Left lung (tissue), 10 donors: ENCODE data around the gene CHRD. TPM values are rescaled to one million over a fixed set of nuclear protein-coding genes. Genes with fewer than 3 reads are reported as not detected.

Experiments used
- ATAC-seq: fragments of 200-7000 bp; cut with Tn5 transposase; one replicate; pipeline ENCODE4 v1.9.1; 2020; ENCODE audit warnings: moderate library complexity
- DNase-seq, 4 donors: peaks; one replicate each; pipeline ENCODE4 v3.0.0-alpha.2; 2013 to 2020
- H3K27ac ChIP-seq, 2 donors: fragments of 200-600 bp; sonication (generic) in 1 of 2; one replicate each; pipeline versions ENCODE4 v1.5.0 to v1.8.0; 2020 to 2021
- H3K27me3 ChIP-seq, 2 donors: fragments of 200-600 bp; sonication (generic) in 1 of 2; one replicate each; pipeline versions ENCODE4 v1.5.0 to v1.8.0; 2020 to 2021
- H3K36me3 ChIP-seq, 2 donors: fragments of 200-600 bp; sonication (generic) in 1 of 2; one replicate each; pipeline versions ENCODE4 v1.5.0 to v1.8.0; 2020 to 2021
- H3K4me1 ChIP-seq, 2 donors: fragments of 200-600 bp; one replicate each; pipeline ENCODE4 v1.8.0; 2021
- H3K4me3 ChIP-seq, 2 donors: fragments of 200-600 bp; sonication (generic) in 1 of 2; one replicate each; pipeline versions ENCODE4 v1.5.0 to v1.8.0; 2020 to 2021; ENCODE audit warnings: mild to moderate bottlenecking in 1 of 2
- H3K9me3 ChIP-seq, 2 donors: fragments of 200-600 bp; sonication (generic) in 1 of 2; one replicate each; pipeline versions ENCODE4 v1.5.0 to v1.8.0; 2020 to 2021
- intact Hi-C, 2 donors: fragments of 100-400 bp; cut with DNase I; formaldehyde crosslinking; loops; one replicate each; pipeline versions ENCODE4 v1.11.2 to v1.14.2; 2022
- polyA plus RNA-seq, 6 donors: library from polyadenylated mRNA; unstranded; fragments of 120-200 nt; gene quantifications; one replicate each; pipeline ENCODE4 v1.2.1, GENCODE V29; 2013; ENCODE audit not compliant: insufficient read length in 6 of 6
- total RNA-seq, 2 donors: library from RNA; stranded (reverse); fragmentation: NEBNext Ultra II Directional; extraction: Animal tissue kit (Norgen Biotek cat#: 25700); gene quantifications; one replicate each; pipeline ENCODE4 v1.2.1, GENCODE V29; 2021
- TF ChIP-seq, protein P1 (sequence below), 2 donors: fragments of 200-600 bp; sonication (generic) in 1 of 2; IDR thresholded peaks; one replicate each; pipeline versions ENCODE4 v1.5.0 to v1.8.0; 2021; ENCODE audit warnings: antibody characterized with exemption in 2 of 2
- donor health status: DM: no; HTN: yes; CAD: no.
- donor health status: DM: no; HTN: no; CAD: no.

CHRD gene
- total and polyA plus RNA-seq, 8 donors = 5.6 to 19.0 (median 13.2) TPM

DNA sequence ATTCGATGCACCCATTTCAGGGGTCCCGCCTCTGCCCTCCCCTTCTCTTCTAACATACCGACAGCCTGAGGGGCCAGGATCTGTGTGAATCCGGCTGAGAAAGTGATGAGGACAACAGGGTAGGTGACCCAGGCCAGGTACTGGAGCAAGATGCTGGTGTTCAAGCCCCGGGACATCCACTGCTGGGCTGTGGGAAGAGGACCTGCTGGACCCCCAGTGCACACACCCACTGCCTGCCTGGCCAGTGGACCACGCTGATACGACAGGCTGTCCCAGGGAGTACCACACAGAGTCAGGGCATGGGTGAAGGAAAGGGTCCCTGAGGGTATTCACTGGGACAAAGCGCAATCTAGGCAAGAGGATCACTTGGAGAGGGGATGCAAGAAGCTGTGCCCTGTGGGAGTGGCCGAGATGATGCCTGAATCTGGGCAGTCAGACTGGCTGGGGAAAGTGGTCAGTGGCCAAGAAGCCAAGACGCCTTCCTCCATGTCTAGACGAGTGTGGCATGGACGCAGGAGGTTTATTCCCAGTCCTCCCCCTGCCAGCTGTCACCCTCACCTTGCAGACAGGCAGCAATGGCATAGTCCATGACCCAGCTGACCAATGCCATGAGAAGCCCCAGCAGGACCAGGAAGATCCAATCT lies 21.6 kb upstream of the CHRD start:
- Histone ChIP-seq H3K27ac (no peak overlapping the region), H3K4me1 (peaks cover 11 to 12% of the 10 kb centered on the region in 2 donors), H3K27me3 (peaks cover 0 to 13% of the 10 kb centered on the region in 2 donors), H3K4me3 (no peak overlapping the region), H3K36me3 (peaks cover 0 to 16% of the 10 kb centered on the region in 2 donors), H3K9me3 (no peaks in the 10 kb centered on the region)
- ATAC-seq (no peak), DNase-seq (peak in 1 of 4 donors; percentile 36)
- intact Hi-C loops = no loop called here
- TF ChIP-seq, protein P1, sequence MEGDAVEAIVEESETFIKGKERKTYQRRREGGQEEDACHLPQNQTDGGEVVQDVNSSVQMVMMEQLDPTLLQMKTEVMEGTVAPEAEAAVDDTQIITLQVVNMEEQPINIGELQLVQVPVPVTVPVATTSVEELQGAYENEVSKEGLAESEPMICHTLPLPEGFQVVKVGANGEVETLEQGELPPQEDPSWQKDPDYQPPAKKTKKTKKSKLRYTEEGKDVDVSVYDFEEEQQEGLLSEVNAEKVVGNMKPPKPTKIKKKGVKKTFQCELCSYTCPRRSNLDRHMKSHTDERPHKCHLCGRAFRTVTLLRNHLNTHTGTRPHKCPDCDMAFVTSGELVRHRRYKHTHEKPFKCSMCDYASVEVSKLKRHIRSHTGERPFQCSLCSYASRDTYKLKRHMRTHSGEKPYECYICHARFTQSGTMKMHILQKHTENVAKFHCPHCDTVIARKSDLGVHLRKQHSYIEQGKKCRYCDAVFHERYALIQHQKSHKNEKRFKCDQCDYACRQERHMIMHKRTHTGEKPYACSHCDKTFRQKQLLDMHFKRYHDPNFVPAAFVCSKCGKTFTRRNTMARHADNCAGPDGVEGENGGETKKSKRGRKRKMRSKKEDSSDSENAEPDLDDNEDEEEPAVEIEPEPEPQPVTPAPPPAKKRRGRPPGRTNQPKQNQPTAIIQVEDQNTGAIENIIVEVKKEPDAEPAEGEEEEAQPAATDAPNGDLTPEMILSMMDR (IDR thresholded peaks at IDR 0.05) = no peak

DNA sequence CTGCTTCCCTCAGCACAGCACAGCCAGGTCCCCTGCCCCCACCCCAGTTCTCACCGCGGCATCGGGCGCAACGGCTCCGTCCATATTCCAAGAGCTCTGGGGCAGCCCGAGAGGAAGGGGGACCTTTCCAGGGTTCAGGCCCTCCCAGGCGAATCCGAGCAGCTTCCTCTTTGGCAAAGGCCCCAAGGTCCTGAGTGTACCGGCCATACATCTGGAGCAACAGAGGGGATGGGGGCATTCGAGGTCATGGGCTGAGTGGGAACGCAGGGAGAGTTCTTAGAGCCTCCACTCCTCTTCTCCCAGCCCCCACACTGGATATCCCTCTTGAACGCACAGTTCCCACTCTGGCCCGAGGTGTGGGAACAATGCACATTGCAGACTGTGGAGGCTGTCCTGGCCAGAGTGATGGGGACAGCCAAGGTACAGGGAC lies 20.9 kb upstream of the CHRD start:
- TF ChIP-seq, protein P1 (IDR thresholded peaks at IDR 0.05) = no peak
- peak in 1 of 4 donors; percentile 56 for DNase-seq
- no peak overlapping the region for H3K4me3 ChIP-seq
- H3K27ac ChIP-seq = no peak overlapping the region
- peaks cover 13 to 19% of the 10 kb centered on the region in 2 donors for H3K4me1 ChIP-seq
- H3K27me3 ChIP-seq = peaks cover 0 to 13% of the 10 kb centered on the region in 2 donors
- peaks cover 0 to 16% of the 10 kb centered on the region in 2 donors for H3K36me3 ChIP-seq
- no peaks in the 10 kb centered on the region for H3K9me3 ChIP-seq
- no peak for ATAC-seq
- intact Hi-C loops = no loop called here

GRCh38 chr3:184359610-184360009 lies 20.2 kb upstream of the CHRD start:
- intact Hi-C loops = no loop called here
- peaks cover 0 to 13% of the 10 kb centered on the region in 2 donors for H3K27me3 ChIP-seq

DNA sequence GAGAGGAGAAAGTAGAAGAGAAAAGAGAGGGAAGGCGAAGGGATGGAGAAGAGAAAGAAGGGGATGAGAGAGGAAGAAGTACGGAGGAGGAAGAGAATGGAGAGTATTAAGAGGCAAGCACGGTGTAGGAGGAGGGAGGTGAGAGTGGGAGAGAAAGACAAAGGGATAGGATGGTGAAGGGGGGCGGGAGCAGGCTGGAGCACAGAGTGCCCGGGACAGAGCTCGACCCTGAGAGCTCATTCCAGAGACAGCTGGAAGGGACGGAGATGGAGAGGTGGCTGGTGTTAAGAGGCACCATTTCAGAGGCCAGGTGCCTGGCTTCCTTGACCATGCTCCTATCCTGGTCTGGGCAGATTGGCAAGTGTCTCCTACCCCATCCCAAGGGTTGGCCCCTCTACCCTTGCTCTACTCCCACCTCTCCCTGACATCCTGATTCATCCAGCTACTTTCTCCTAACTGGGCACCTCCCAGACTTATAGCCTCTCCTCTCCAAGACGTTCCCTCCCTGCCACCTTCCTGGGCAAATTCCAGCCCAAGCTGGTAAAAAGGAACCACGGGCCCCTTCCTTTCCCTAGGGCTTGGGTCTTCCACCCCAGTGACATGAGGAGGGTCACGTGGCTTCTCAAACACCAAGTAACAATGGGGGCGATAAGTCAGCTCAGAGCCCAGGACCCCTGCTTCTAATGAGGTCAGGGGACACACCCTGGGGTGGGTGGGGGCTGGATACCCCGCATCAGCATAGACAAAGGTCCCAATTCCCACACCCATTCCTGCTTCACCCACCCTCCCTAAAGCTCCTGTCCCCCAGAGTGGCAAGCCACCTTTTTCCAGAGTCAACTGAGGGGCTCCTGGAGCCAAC lies 19.6 kb upstream of the CHRD start:
- DNase-seq (no peak), ATAC-seq (no peak)
- H3K27me3 ChIP-seq = peaks cover 0 to 13% of the 10 kb centered on the region in 2 donors
- TF ChIP-seq, protein P1 (IDR thresholded peaks at IDR 0.05) = no peak
- peaks cover 0 to 19% of the 10 kb centered on the region in 2 donors for H3K36me3 ChIP-seq
- peaks cover 20 to 29% of the 10 kb centered on the region in 2 donors for H3K4me1 ChIP-seq
- intact Hi-C loops = no loop called here
- H3K4me3 ChIP-seq = peak overlapping the region in 1 of 2 donors; percentile 95
- H3K9me3 ChIP-seq = no peaks in the 10 kb centered on the region
- H3K27ac ChIP-seq = no peak overlapping the region

More at GRCh38 chr3:184359610-184360009, 20.2 kb upstream of the CHRD start:
- peak in 1 of 4 donors; percentile 53 for DNase-seq
- Histone ChIP-seq H3K4me1 (peaks cover 20 to 25% of the 10 kb centered on the region in 2 donors), H3K27ac (no peak overlapping the region), H3K4me3 (no peak overlapping the region), H3K9me3 (no peaks in the 10 kb centered on the region), H3K36me3 (peaks cover 0 to 17% of the 10 kb centered on the region in 2 donors)
- TF ChIP-seq, protein P1 (IDR thresholded peaks at IDR 0.05) = no peak
- no peak for ATAC-seq
